IPS-18c (cell line): ENCODE results near the gene ACBD6.

Experiments
- H3K4me3 ChIP-seq: 2 replicates; pipeline ENCODE4 v1.7.0; 2013; ENCODE audit warnings: low read depth, mild to moderate bottlenecking, low read length, moderate library complexity; ENCODE audit not compliant: insufficient read depth
- H3K9me3 ChIP-seq: one replicate; pipeline ENCODE4 v1.6.1; 2013; ENCODE audit warnings: mild to moderate bottlenecking, low read length, moderate library complexity; ENCODE audit not compliant: control insufficient read depth, insufficient read depth

Gene ACBD6

GRCh38 chr1:180369061-180369460 is 133.3 kb downstream of the ACBD6 start:
- no peaks in the 10 kb centered on the region for H3K9me3 ChIP-seq
- no peak overlapping the region for H3K4me3 ChIP-seq

DNA sequence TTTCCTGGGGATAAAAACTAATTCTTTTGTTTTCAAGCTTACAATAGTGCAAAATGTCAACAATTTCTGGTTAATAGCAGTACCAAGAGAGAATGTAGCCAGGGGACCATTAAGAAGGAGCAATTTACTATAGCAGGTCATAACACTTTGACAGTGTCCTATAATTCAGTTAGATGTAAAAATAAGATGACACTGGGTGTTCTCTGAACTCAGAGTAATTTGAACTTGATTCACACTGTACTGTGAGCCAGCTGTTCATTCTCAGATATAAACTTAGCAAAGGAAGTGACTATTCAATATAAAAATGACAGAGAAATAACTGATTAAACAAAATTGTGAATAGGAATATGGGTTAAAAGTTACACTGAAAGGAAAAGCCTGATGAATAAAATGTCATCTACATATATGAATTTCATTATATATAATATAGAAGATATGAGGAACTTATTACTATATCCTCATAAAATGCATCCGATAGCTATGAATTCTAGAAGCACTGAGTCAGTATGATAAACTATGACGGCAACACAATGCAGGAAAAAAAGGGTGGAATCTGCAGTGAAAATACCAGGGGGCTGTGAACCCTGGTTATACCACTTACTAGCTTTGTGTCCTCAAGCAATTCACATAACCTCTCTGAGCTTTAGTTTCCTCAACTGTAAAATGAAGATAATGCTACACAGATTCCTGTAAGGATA is 135.9 kb downstream of the ACBD6 start:
- H3K9me3 ChIP-seq: no peaks in the 10 kb centered on the region
- H3K4me3 ChIP-seq: no peak overlapping the region

DNA sequence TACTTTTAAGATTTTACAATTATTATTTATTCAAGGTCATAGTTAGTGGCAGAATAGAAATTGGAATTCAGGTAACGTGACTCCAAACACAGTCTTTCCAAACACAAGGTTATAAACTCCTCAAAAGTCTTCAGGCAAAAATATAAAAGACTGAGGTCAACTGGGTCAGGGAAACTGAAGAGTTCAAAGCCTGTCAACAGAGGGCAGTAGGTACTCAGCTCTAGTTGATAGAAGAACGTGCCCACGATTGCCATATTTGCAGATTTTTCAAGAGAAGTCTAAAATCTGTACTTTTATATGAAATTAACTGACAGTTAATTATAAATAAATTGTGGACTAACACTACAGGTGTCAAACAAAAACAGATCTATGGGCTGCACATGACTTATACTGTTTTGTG is 137.3 kb downstream of the ACBD6 start:
- Histone ChIP-seq H3K4me3 (no peak overlapping the region), H3K9me3 (no peaks in the 10 kb centered on the region)

DNA sequence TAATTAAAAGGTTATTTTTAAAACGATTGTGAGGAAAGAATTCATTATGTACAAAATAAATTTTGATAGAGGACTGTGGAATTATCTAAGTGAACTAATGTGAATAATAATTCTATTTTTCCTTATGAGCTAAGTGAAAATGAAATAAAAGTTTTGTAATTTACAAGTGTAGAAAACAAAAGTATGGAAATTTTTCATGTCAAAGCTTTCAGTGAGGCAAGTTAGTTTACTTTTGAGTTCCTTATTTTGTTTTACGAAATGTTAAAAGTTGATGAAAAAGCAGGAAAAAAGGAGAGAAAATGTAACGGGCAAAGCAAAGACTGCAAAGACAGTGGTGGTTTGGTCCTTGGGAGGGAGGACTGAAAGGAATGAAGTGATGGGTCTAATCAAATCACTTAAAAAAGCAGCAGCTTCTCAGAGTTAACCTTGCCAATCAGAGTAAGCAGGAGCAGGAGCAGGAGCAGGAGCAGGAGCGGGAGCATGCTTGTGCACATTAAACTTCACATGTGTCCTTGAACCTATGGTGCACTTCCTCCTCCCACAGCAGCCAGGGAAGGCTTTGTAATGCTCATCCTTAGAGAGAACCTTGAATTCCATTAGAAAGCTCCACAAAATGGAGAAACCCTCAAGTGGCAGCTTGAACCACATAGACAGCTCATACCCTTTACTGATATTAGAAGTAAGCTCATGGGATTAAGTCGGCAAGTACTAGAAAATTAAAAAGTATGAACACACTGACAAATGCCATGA is 139.0 kb downstream of the ACBD6 start:
- no peaks in the 10 kb centered on the region for H3K9me3 ChIP-seq
- H3K4me3 ChIP-seq: no peak overlapping the region

DNA sequence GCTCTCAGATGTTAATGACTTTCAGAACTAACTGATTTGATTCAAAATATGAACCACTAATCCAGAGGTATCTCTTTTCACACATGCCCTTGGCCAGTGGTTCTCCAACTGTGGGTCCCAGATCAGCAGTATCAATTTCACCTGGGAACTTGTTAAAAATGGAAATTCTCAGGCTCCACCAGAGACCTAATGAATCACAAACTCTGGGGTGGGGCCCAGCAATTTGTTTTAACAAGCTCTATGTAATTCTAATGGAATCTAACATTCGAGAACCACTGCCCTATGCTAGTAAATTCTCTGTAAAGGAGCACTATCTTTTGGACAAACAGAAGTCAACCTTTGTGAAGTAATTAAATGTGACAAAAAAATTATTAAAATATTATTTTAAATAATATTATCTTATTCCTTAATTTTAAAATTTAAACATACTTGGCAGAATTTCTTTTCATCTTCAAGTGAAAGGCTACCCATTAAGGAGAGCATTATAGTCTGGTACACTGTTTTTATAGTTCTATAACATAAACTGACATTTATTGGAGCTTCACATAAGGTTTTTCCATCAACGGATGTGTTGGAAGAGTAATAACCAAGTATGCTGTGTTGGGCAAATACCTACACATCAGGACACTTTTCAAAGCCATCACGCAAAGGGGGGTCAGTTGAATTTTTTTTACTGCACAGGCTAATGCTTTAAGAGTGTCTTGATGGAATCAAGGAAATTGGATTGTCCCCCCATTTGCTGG is 141.9 kb downstream of the ACBD6 start:
- H3K4me3 ChIP-seq: no peak overlapping the region

GRCh38 chr1:180358649-180359048 is 143.7 kb downstream of the ACBD6 start:
- Histone ChIP-seq H3K4me3 (no peak overlapping the region), H3K9me3 (no peaks in the 10 kb centered on the region)

More for the DNA sequence above, 141.9 kb downstream of the ACBD6 start:
- no peaks in the 10 kb centered on the region for H3K9me3 ChIP-seq

GRCh38 chr1:180353945-180354344 is 148.4 kb downstream of the ACBD6 start:
- Histone ChIP-seq H3K4me3 (no peak overlapping the region), H3K9me3 (no peaks in the 10 kb centered on the region)

GRCh38 chr1:180352588-180352987 is 149.8 kb downstream of the ACBD6 start:
- H3K9me3 ChIP-seq: no peaks in the 10 kb centered on the region
- no peak overlapping the region for H3K4me3 ChIP-seq

DNA sequence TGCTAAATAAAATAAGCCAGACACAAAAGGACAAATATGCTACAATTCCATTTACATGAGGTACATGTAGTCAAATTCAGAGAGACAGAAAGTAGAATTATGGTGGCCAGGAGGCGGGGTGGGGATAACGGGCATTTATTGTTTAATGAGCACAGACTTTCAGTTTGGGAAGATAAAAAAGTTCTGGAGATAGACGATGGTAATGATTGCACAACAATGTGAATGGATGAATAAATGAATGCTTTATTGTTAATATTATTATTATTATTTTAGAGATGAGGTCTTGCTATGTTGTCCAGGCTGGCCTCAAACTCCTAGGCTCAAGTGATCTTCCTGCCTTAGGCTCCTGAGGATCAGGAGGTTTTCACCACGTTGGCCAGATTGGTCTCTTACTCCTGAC is 150.4 kb downstream of the ACBD6 start:
- H3K9me3 ChIP-seq: no peaks in the 10 kb centered on the region
- H3K4me3 ChIP-seq: no peak overlapping the region

DNA sequence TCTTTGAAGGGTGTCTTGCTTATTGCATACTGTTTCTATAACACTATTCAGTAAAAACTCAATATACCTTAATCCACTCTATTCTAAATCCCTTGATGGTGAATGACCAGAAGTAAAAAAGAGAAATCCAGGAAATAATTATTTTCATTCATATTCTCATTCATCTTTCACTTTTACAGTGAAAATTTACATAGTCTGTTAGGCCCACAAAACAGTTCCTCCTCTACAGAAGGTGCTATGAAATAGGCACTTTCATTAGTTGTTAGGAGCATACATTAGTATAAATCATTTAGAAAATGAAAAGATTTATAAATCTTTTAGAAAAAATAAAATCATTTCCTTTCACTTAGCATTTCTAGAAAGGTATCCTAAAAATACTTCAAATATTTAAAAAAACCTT is 157.2 kb downstream of the ACBD6 start:
- H3K9me3 ChIP-seq: no peaks in the 10 kb centered on the region
- H3K4me3 ChIP-seq: no peak overlapping the region

DNA sequence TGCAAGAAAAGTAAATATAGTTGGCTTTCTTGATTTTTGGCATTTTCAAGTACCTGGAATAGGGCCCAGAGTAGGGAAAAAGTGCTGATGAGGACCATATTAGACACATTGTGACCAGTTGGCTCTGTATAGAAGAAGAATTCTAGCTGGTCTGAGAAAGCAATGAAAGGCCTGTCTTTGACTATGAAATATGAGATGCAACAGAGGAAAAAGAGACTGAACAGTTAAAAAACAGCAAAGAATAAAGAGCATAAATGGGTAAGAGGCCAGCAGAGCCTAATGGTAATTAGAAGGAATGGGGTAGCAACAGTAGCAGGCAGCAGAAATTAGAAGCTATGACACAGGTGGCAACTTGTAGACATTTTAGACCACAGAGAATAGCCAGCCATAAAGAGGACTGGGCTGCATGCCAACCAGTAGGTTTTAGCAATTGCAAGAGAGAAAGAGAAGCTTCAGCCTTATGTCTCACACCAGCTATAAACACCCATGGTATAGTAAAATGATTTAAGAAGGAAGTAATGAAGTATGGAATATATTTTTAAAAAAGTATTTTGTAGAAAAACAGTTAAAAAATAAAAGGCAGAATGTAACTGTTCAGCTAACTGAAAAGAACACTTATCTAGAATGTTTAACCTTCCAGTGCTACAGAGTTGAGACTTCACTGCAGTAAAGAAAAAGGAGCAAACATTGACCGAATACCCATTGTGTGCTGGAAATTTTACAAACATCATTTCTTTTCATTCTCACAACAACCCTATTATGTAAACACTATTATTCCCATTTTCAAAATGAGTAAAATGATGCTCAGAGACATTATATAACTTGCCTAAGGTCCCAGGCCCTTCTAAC is 158.2 kb downstream of the ACBD6 start:
- no peak overlapping the region for H3K4me3 ChIP-seq
- no peaks in the 10 kb centered on the region for H3K9me3 ChIP-seq

DNA sequence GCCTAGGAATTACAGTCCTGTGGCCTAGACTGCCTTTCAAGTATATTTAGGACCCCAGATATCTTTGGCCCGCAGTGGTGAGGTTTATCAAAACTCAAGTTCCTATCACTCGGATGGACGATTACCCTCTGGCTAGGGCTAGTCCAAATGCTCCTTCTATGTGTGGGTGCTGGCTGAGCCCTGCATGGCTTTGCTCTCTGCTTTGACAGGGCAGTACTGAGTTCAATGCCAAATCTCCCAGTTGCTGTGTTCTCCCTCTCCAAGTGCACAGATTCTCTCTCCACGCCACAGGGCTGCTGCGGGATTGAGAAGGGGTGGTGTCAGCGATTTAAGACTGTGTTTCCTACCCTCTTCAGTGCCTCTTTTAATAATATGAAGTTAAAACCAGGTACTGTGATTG is 175.3 kb downstream of the ACBD6 start:
- no peak overlapping the region for H3K4me3 ChIP-seq
- no peaks in the 10 kb centered on the region for H3K9me3 ChIP-seq

DNA sequence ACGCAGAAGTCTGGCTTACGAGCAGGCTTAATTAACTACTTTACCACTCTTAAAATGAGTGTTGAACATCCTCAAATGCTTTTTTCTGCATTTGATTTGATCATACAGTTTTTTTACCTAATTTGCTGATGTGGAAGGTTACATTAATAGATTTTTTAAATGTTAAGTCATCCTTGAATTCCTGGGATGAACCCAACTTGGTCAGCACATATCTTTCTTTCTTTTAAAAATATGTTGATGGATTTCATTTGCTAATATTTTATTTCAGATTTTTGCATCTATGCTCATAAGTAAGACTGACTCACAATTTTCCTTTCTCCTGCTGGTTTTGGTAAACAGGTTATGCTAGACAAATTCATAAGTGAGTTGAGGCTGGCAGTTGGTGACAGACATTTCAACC is 189.5 kb downstream of the ACBD6 start:
- Histone ChIP-seq H3K9me3 (no peaks in the 10 kb centered on the region), H3K4me3 (no peak overlapping the region)

- no peak overlapping the region for H3K4me3 ChIP-seq
- no peaks in the 10 kb centered on the region for H3K9me3 ChIP-seq
These were observed 191.2 kb downstream of the ACBD6 start for GRCh38 chr1:180311011-180311730.

- no peak overlapping the region for H3K4me3 ChIP-seq
- no peaks in the 10 kb centered on the region for H3K9me3 ChIP-seq
These were observed 192.3 kb downstream of the ACBD6 start for GRCh38 chr1:180310095-180310494.

GRCh38 chr1:180309338-180309737 is 193.0 kb downstream of the ACBD6 start:
- Histone ChIP-seq H3K4me3 (no peak overlapping the region), H3K9me3 (no peaks in the 10 kb centered on the region)
